NCI-H226 (cell line): ENCODE data around the gene RAG2.
"Not testable (repeated sequence)": the region's sequence is repeated elsewhere in the genome, so short reads cannot be mapped to it uniquely, and the experiment has no call there.

Source experiments
- DNase-seq: peaks from one replicate; pipeline ENCODE4 v3.0.0-alpha.2; 2015

The RAG2 gene

GRCh38 chr11:36596880-36597279, 1.2 kb downstream of the RAG2 start:
- DNase-seq: no peak

DNA sequence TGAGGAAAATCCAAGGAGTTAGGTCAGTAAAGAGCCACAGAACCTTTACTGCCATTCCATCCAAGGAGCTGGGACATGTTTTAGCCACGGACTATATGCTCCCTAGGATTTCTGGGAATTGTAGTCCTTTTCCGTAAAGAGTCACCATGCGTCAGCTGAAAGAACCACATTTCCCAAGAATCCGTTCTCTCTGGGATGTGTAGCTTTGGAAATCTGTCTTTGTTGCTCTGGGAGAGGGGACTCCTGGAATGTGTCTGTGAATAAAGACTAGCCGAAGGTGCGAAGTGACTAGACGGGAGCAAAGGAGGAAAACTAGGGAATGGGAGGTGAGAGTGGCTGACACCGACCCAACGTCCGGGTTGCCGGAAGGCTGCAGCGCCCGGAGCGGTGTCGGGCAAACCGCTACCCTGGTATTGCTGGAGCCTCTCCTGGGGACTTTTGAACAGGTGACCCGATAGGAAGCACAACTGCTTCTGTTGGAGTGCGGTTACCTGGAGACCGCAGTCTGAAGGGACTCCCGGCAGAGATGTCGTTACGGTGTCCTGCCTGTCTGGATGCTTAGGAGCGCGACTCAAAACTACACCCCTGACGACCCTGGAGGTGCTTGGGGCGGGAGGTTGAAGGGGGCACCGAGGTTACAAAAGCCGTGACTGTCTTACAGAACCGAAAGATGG, 3.6 kb downstream of the RAG2 start, which contains the start of gene IFTAP:
TSS of gene IFTAP (plus strand) at position 187 of the 674 bp plus-strand sequence. CDS start 15,602 bp downstream, outside the sequence.
- DNase-seq: peak; percentile 84

GRCh38 chr11:36591433-36591832, 6.6 kb downstream of the RAG2 start:
- DNase-seq: no peak

DNA sequence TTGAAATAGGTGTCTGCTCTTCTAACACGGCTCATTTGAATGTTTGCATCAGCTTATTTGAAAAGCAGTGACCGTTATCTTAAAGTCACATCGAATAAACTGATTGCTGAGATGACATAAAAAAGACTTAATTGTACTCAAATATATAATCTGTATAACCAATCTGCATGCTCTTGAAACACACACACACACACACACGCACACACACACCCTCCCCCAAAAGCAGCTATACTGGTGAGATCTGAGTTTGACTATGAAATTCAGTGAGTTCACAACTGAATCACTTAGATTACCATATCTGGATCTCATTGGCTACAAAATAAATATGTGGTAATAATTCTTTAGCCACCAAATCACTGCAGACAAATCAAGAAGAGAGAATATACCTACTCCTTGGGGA, 7.5 kb downstream of the RAG2 start:
- DNase-seq: no peak

- no peak for DNase-seq
Measured at GRCh38 chr11:36588099-36588498, 9.9 kb downstream of the RAG2 start.

- DNase-seq: no peak
Measured at GRCh38 chr11:36586543-36586942, 11.5 kb downstream of the RAG2 start.

- DNase-seq: no peak
Measured at GRCh38 chr11:36583667-36584066, 14.4 kb downstream of the RAG2 start.

GRCh38 chr11:36581536-36581935, 16.5 kb downstream of the RAG2 start:
- DNase-seq: no peak

DNA sequence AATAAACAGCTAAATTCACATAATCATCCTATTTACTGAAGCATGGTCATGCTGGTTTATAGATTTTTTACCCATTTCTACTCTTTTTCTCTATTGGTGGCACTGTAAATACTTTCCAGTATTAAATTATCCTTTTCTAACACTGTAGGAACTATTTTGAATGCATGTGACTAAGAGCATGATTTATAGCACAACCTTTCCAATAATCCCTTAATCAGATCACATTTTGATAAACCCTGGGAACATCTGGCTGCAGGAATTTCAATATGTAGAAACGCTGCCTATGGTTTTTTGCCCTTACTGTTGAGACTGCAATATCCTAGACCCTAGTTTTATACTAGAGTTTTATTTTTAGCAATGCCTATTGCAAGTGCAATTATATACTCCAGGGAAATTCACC, 19.6 kb downstream of the RAG2 start:
- DNase-seq: peak; percentile 5

DNA sequence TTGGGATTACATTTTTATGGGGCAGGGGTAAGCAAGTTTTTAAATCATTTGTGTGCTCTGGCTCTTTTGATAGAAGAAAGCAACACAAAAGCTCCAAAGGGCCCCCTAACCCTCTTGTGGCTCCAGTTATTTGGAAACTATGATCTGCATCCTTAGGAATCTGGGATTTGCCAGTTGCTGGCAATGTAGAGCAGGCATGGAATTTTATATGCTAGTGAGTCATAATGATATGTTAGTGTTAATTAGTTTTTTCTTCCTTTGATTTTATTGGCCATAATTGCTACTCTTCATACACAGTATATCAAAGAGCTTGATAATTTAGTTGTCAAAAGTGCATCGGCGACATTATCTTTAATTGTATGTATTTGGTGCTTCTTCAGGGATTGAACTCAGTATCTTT, 20.2 kb downstream of the RAG2 start:
- DNase-seq: peak; percentile 79

DNA sequence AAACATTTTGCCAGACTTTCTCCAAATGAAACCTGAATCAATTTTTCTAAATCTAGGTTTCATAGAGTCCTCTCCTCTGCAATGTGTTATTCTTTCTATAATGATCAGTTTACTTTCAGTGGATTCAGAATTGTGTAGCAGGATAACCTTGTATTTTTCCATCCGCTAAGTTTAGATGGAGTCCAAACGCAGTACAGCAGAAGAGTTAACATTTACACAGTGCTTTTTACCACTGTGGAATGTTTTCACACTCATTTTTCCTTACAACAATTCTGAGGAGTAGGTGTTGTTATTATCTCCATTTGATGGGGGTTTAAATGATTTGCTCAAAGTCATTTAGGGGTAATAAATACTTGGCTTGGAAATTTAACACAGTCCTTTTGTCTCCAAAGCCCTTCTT, 20.7 kb downstream of the RAG2 start:
- no peak for DNase-seq

DNA sequence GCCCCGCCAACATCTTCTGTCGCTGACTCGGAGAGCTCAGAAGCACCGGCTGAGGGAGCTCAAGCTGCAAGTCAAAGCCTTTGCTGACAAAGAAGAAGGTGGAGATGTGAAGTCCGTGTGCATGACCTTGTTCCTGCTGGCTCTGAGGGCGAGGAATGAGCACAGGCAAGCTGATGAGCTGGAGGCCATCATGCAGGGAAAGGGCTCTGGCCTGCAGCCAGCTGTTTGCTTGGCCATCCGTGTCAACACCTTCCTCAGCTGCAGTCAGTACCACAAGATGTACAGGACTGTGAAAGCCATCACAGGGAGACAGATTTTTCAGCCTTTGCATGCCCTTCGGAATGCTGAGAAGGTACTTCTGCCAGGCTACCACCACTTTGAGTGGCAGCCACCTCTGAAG, 23.6 kb downstream of the RAG2 start:
- DNase-seq: no peak

GRCh38 chr11:36569095-36569494, 28.9 kb downstream of the RAG2 start:
- no peak for DNase-seq

DNA sequence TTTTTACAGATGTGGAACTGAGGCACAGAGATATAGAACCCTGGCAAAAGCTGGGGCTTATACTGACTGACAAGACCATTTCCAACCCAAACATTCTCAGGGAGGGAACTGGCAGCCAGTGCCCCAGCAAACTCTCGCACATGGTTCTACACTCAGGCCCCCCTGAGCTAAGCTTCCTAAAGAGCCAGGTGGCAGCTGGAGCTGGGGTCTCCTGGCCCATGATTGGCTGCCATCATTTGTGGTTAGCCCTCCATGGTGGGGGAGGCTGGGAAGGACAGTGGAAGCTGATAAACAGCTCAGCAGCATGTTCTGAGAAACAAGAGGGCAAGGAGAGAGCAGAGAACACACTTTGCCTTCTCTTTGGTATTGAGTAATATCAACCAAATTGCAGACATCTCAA, 30.3 kb downstream of the RAG2 start, which contains the start of gene RAG1:
TSS of gene RAG1 (plus strand) at position 314 of the 400 bp plus-strand sequence. CDS start 5,298 bp downstream, outside the sequence.
- no peak for DNase-seq

GRCh38 chr11:36566407-36567053, 31.5 kb downstream of the RAG2 start:
- no peak for DNase-seq

GRCh38 chr11:36565031-36565610, 32.9 kb downstream of the RAG2 start:
- no peak for DNase-seq

GRCh38 chr11:36564376-36565030, 33.5 kb downstream of the RAG2 start:
- DNase-seq: no peak

DNA sequence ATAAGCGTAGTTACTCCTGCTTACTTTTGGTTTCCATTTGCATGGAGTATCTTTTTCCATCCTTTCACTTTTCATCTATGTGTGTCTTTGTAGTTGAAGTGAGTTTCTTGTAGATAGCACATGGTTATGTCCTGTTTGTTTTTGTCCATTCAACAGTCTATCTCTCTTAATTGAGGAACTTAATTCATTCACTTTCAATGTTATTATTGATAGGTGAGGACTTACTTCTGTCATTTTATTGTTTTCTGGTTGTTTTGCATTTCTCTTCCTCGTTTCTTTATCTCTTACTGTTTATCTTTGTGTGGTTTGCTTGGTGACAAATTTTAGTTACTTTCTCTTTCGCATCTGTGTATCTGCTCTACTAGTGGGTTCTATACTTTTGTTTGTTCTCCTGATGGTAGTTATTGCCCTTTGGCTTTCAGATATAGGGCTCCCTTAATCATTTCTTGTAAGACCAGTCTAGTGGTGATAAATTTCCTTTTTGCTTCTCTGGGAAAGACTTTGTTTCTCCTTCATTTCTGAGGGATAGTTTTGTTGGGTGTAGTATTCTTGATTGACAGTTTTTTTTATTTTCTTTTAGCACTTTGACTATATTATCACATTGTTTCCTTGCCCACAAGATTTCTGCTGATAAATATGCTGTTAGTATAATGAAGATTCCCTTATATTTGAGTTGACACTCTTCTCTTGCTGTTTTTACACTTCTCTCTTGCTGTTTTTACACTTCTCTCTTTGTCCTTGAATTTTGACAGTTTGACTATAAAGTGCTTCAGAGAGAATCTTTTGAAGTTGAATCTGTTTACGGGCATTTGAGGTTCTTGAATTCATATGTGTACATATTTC, 39.2 kb downstream of the RAG2 start:
- DNase-seq: no peak

- DNase-seq: no peak
Measured at GRCh38 chr11:36557991-36558390, 40.0 kb downstream of the RAG2 start.

GRCh38 chr11:36557390-36557789, 40.6 kb downstream of the RAG2 start:
- DNase-seq: not testable (repeated sequence)

DNA sequence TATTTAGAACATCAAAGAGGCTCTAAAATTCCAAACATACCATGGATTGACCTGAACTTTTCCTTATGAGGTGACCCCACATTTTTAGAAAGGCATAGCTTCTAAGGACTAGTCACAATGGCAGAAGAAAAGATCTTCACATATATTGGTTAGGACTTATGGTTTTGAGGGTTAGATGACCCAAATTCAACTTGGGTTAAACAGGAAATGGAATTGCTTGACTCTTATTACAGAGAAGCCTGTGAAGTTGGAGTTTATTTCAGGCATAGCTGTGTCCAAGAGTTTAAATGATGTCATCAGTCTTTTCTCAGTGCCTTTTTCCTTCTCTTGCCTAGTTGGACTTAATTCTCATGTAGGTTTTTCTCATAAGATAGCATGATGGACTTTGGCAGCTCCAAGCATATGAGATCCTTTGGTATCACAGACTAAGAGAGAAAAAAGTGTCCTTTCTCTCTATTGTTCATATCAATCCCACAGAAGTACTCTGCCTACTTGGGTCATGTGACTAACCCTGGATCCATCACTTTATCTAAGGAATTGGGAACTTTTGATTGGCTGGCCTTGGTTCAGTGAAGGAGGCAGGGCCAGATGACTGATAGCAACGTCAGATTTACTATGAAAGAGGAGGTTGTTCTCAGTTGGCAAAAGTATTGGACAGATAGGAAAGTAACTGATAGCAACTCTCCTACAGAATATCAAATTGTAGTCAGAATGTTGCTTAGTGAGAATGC, 47.5 kb downstream of the RAG2 start:
- DNase-seq: no peak
